GM19328 (cell line): ENCODE data around the gene CIAO3.

Source experiments
- ATAC-seq: cut with Tn5 transposase; IDR thresholded peaks from one replicate; pipeline ENCODE4 v1.9.1; 2021; ENCODE audit warnings: mild to moderate bottlenecking, moderate library complexity; ENCODE audit not compliant: unreplicated experiment

The CIAO3 gene

GRCh38 chr16:711548-712320, 29.1 kb downstream of the CIAO3 start:
- no peak for ATAC-seq

- no peak for ATAC-seq
Measured at GRCh38 chr16:711084-711483, 29.7 kb downstream of the CIAO3 start.

GRCh38 chr16:710500-711075, 30.2 kb downstream of the CIAO3 start:
- ATAC-seq = no peak

- ATAC-seq = no peak
Measured at GRCh38 chr16:709566-710499, 31.0 kb downstream of the CIAO3 start.

GRCh38 chr16:708959-709358, 31.8 kb downstream of the CIAO3 start:
- no peak for ATAC-seq

- ATAC-seq = no peak
Measured at GRCh38 chr16:708019-708418, 32.8 kb downstream of the CIAO3 start.

- no peak for ATAC-seq
Measured at GRCh38 chr16:707062-707538, 33.7 kb downstream of the CIAO3 start.

GRCh38 chr16:706189-707061, 34.4 kb downstream of the CIAO3 start:
- no peak for ATAC-seq

- no peak for ATAC-seq
Measured at GRCh38 chr16:705431-706188, 35.2 kb downstream of the CIAO3 start, which contains the start of gene FBXL16. Gene FBXL16 (minus strand): TSS chr16:705801. CDS start chr16:697405, 8,396 bp downstream.

- no peak for ATAC-seq
Measured at GRCh38 chr16:704552-705380, 36.0 kb downstream of the CIAO3 start.

GRCh38 chr16:704047-704446, 36.8 kb downstream of the CIAO3 start:
- ATAC-seq = no peak

- no peak for ATAC-seq
Measured at GRCh38 chr16:703406-703805, 37.4 kb downstream of the CIAO3 start.

GRCh38 chr16:702341-702740, 38.5 kb downstream of the CIAO3 start:
- no peak for ATAC-seq

- ATAC-seq = no peak
Measured at GRCh38 chr16:700684-701584, 39.9 kb downstream of the CIAO3 start.

GRCh38 chr16:698911-699671, 41.7 kb downstream of the CIAO3 start:
- ATAC-seq = no peak

- ATAC-seq = no peak
Measured at GRCh38 chr16:695355-696089, 45.3 kb downstream of the CIAO3 start.
